ENCODE measurements around the gene UBE2E3.

UBE2E3 gene

DNA sequence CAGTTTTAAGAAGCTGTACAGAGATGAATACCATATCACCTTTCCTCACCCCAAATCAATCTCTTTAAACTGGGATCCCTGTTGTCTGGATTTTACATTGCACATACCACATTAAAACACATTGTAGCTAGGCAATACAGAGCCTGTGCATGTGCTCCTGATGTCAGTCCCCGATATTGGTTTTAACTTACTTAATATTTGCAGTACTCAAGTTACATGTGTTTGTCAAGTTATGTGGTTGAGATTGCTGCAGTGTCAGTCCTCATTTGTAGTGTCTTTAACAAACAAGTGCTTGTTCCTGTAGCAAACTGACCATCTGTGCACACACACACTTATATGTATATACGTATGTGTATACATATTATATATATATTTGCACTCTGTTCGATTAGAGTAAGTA lies 10.4 kb upstream of the UBE2E3 start:
- H3K27ac ChIP-seq (ENCODE audit: low read depth, low read length), result no peak overlapping the region
- TF ChIP-seq, protein P1, sequence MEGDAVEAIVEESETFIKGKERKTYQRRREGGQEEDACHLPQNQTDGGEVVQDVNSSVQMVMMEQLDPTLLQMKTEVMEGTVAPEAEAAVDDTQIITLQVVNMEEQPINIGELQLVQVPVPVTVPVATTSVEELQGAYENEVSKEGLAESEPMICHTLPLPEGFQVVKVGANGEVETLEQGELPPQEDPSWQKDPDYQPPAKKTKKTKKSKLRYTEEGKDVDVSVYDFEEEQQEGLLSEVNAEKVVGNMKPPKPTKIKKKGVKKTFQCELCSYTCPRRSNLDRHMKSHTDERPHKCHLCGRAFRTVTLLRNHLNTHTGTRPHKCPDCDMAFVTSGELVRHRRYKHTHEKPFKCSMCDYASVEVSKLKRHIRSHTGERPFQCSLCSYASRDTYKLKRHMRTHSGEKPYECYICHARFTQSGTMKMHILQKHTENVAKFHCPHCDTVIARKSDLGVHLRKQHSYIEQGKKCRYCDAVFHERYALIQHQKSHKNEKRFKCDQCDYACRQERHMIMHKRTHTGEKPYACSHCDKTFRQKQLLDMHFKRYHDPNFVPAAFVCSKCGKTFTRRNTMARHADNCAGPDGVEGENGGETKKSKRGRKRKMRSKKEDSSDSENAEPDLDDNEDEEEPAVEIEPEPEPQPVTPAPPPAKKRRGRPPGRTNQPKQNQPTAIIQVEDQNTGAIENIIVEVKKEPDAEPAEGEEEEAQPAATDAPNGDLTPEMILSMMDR (IDR thresholded peaks at IDR 0.05; ENCODE audit: low read depth, low read length, poor library complexity, severe bottlenecking), result no peak
- no peaks in the 10 kb centered on the region for H3K9me2 ChIP-seq (replicated peaks; ENCODE audit: control insufficient read depth, low read length)
- H3K4me1 ChIP-seq (ENCODE audit: control insufficient read depth, low read length), result no peaks in the 10 kb centered on the region
- H3K27me3 ChIP-seq (ENCODE audit: control insufficient read depth, low read length), result peaks cover 17% of the 10 kb centered on the region
- no peaks in the 10 kb centered on the region for H3K79me2 ChIP-seq (ENCODE audit: control insufficient read depth, low read length)
- no peaks in the 10 kb centered on the region for H3K36me3 ChIP-seq (ENCODE audit: control insufficient read depth, low read length)
- no peaks in the 10 kb centered on the region for H3K9me3 ChIP-seq (ENCODE audit: control insufficient read depth, insufficient read depth, low read length)
- H4K20me1 ChIP-seq (ENCODE audit: control insufficient read depth, insufficient read depth, low read depth, low read length), result no peaks in the 10 kb centered on the region
- no peak overlapping the region for H3K4me2 ChIP-seq (ENCODE audit: low read length)
- H3K4me3 ChIP-seq (ENCODE audit: low read length), result no peak overlapping the region
- no peaks in the 10 kb centered on the region for H3F3A ChIP-seq (ENCODE audit: control insufficient read depth, insufficient read depth)

DNA sequence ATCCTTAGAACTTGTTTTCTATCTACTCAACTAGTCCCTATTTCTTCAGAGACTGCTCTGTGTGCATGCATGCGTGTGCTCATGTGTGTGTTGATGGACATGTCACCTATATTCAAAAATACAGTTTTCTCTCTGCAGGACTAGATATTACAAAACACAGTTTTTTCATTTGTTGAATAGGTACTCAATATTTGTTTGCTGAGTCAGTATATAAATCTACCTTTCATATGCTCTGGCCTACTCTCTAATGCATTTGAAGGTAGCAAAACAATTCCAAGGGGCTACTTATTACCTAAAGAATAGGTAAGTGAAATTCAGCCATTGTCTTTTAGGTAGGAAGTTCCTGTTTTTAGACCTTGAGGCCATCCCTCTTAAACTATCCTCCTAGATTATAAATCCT lies 8.6 kb upstream of the UBE2E3 start:
- TF ChIP-seq, protein P1 (IDR thresholded peaks at IDR 0.05; ENCODE audit: low read depth, low read length, poor library complexity, severe bottlenecking), result no peak
- no peak for TF ChIP-seq EZH2phosphoT487 (IDR thresholded peaks at IDR 0.05; ENCODE audit: borderline replicate concordance, low read length)
- H3K27me3 ChIP-seq (ENCODE audit: control insufficient read depth, low read length), result peaks cover 17% of the 10 kb centered on the region
- no peaks in the 10 kb centered on the region for H3K9me3 ChIP-seq (ENCODE audit: control insufficient read depth, insufficient read depth, low read length)
- H3K36me3 ChIP-seq (ENCODE audit: control insufficient read depth, low read length), result no peaks in the 10 kb centered on the region
- no peak overlapping the region for H3K27ac ChIP-seq (ENCODE audit: low read depth, low read length)
- H3K4me2 ChIP-seq (ENCODE audit: low read length), result no peak overlapping the region
- no peaks in the 10 kb centered on the region for H3K79me2 ChIP-seq (ENCODE audit: control insufficient read depth, low read length)
- no peak overlapping the region for H3K4me3 ChIP-seq (ENCODE audit: low read length)
- no peaks in the 10 kb centered on the region for H3K9me2 ChIP-seq (replicated peaks; ENCODE audit: control insufficient read depth, low read length)
- no peaks in the 10 kb centered on the region for H3F3A ChIP-seq (ENCODE audit: control insufficient read depth, insufficient read depth)
- H3K4me1 ChIP-seq (ENCODE audit: control insufficient read depth, low read length), result no peaks in the 10 kb centered on the region
- no peaks in the 10 kb centered on the region for H4K20me1 ChIP-seq (ENCODE audit: control insufficient read depth, insufficient read depth, low read depth, low read length)

DNA sequence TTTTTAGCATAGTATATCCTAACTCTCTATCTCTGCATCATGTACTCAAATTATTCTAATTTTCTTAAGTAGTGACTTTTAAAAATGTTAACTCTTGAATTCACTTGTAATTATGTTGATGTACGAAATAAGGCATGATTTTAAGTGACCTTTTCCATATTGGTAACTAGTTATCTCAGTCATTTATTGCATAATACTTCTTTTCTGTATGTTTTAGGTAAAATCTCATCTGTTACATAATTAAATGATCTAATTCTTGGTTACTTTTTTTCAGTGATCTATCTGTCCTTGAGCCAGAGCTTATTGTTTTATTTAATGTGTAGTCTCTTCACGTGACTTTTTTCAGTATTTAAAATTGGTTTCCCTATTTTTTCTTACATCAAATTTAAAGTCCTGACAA lies 4.8 kb upstream of the UBE2E3 start:
- H3K27ac ChIP-seq (ENCODE audit: low read depth, low read length), result no peak overlapping the region
- H3K4me3 ChIP-seq (ENCODE audit: low read length), result no peak overlapping the region
- no peaks in the 10 kb centered on the region for H3K79me2 ChIP-seq (ENCODE audit: control insufficient read depth, low read length)
- no peak overlapping the region for H3K4me2 ChIP-seq (ENCODE audit: low read length)
- no peaks in the 10 kb centered on the region for H3K36me3 ChIP-seq (ENCODE audit: control insufficient read depth, low read length)
- no peaks in the 10 kb centered on the region for H4K20me1 ChIP-seq (ENCODE audit: control insufficient read depth, insufficient read depth, low read depth, low read length)
- H3K4me1 ChIP-seq (ENCODE audit: control insufficient read depth, low read length), result peaks cover 8% of the 10 kb centered on the region
- TF ChIP-seq, protein P1 (IDR thresholded peaks at IDR 0.05; ENCODE audit: low read depth, low read length, poor library complexity, severe bottlenecking), result no peak
- no peak for TF ChIP-seq EZH2phosphoT487 (IDR thresholded peaks at IDR 0.05; ENCODE audit: borderline replicate concordance, low read length)
- H3K27me3 ChIP-seq (ENCODE audit: control insufficient read depth, low read length), result peaks cover 15% of the 10 kb centered on the region; the same call in 1 of the 2 replicates
- no peaks in the 10 kb centered on the region for H3K9me2 ChIP-seq (replicated peaks; ENCODE audit: control insufficient read depth, low read length)
- peaks cover 11% of the 10 kb centered on the region for H3F3A ChIP-seq (ENCODE audit: control insufficient read depth, insufficient read depth)
- H3K9me3 ChIP-seq (ENCODE audit: control insufficient read depth, insufficient read depth, low read length), result no peaks in the 10 kb centered on the region

All from DOHH2 (cell line).